Stomach (tissue), 4 donors: Measurements from ENCODE around the gene SGCE.

Experiments used
- EP300 ChIP-seq: sonication (generic); formaldehyde crosslinking; IDR thresholded peaks from one replicate; pipeline ENCODE4 v1.6.1; 2017; ENCODE audit warnings: antibody characterized with exemption
- POLR2A ChIP-seq, 4 donors: fragments of 450-650 bp; IDR thresholded peaks; one replicate each; pipeline ENCODE4 v1.6.1; 2016; ENCODE audit warnings: antibody characterized with exemption in 4 of 4, control low read depth in 2 of 4, mild to moderate bottlenecking in 1 of 4, moderate library complexity in 1 of 4
- POLR2AphosphoS5 ChIP-seq, 3 donors: sonication (generic); formaldehyde crosslinking; IDR thresholded peaks; one replicate each; pipeline ENCODE4 v1.6.1; 2016; ENCODE audit warnings: antibody characterized with exemption in 3 of 3
- TF ChIP-seq, protein P1 (sequence below), 7 experiments: fragments of 450-650 bp in 4 of 7; fragments of 200-600 bp in 3 of 7; sonication (generic) in 3 of 7; IDR thresholded peaks; one replicate each; pipeline ENCODE4 v1.5.1; 2016 to 2019; ENCODE audit warnings: antibody characterized with exemption in 7 of 7, control low read depth in 2 of 7, mild to moderate bottlenecking in 1 of 7

DNA sequence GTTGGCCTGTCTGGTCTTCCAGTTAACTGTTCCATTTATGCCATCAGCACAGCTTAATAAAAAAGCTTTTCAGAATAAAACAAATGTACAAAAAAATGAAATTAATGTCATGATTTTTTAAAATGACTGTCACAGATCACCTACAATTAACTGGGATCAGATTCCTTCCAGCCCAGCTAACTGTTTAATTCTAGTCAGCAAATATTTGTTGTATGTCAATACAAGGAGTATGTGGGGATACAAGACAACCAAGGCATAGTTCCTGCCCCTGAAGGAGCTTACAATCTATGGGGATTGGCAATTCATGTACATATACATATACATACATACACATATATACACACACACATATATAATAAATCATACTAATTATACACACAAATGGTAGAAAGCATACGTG, 16.5 kb downstream of the SGCE start:
- TF ChIP-seq POLR2A (IDR thresholded peaks at IDR 0.05) (no peak), EP300 (no peak), POLR2AphosphoS5 (IDR thresholded peaks at IDR 0.05) (no peak)
- TF ChIP-seq, protein P1, sequence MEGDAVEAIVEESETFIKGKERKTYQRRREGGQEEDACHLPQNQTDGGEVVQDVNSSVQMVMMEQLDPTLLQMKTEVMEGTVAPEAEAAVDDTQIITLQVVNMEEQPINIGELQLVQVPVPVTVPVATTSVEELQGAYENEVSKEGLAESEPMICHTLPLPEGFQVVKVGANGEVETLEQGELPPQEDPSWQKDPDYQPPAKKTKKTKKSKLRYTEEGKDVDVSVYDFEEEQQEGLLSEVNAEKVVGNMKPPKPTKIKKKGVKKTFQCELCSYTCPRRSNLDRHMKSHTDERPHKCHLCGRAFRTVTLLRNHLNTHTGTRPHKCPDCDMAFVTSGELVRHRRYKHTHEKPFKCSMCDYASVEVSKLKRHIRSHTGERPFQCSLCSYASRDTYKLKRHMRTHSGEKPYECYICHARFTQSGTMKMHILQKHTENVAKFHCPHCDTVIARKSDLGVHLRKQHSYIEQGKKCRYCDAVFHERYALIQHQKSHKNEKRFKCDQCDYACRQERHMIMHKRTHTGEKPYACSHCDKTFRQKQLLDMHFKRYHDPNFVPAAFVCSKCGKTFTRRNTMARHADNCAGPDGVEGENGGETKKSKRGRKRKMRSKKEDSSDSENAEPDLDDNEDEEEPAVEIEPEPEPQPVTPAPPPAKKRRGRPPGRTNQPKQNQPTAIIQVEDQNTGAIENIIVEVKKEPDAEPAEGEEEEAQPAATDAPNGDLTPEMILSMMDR (IDR thresholded peaks at IDR 0.05), result no peak
